Astrocyte (in vitro differentiated cells and primary cell): ENCODE measurements around the gene CADPS.

Experiments used
- EZH2 ChIP-seq: IDR thresholded peaks from 2 replicates; pipeline ENCODE4 v1.6.1; 2012; ENCODE audit warnings: mild to moderate bottlenecking, low read length, inconsistent platforms; ENCODE audit not compliant: insufficient read depth
- TF ChIP-seq, protein P1 (sequence below): IDR thresholded peaks from 2 replicates; pipeline ENCODE4 v1.5.1; 2011; ENCODE audit warnings: low read depth, mild to moderate bottlenecking, inconsistent platforms, low read length, moderate library complexity; ENCODE audit not compliant: insufficient read depth

DNA sequence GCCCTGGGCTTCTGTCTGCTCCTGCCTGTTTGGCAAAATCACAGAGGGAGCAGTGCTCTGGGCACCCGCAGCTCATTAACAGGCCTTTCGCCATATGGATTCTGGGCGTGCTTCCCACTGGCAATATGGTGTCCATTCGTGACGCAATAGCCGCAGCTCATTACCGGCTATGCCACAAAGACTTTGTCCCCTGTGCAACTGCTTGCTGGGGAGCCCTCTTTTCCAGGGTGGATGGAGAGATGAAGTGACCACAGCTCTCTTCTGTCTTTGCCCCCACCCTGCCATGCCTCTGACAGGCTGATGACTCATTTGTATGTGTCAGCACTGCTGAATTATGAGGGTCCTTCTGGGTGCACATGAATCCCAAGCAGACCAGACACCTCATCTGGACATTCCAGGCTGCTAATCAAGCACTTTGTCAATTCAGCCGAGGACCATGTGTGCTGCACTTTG is 287.6 kb downstream of the CADPS start:
- TF ChIP-seq, protein P1, sequence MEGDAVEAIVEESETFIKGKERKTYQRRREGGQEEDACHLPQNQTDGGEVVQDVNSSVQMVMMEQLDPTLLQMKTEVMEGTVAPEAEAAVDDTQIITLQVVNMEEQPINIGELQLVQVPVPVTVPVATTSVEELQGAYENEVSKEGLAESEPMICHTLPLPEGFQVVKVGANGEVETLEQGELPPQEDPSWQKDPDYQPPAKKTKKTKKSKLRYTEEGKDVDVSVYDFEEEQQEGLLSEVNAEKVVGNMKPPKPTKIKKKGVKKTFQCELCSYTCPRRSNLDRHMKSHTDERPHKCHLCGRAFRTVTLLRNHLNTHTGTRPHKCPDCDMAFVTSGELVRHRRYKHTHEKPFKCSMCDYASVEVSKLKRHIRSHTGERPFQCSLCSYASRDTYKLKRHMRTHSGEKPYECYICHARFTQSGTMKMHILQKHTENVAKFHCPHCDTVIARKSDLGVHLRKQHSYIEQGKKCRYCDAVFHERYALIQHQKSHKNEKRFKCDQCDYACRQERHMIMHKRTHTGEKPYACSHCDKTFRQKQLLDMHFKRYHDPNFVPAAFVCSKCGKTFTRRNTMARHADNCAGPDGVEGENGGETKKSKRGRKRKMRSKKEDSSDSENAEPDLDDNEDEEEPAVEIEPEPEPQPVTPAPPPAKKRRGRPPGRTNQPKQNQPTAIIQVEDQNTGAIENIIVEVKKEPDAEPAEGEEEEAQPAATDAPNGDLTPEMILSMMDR, result no peak
- no peak for TF ChIP-seq EZH2
